A375 (cell line): ENCODE measurements around the gene TNS2. TPM values are rescaled to one million over a fixed set of nuclear protein-coding genes. Genes with fewer than 3 reads are reported as not detected.

Experiments
- small RNA-seq: library from RNA; depleted of rRNA; stranded (forward); fragments of <200 nt; gene quantifications from one replicate; pipeline ENCODE3, GENCODE V24; 2014
- total RNA-seq: library from RNA; depleted of rRNA; stranded (reverse); fragments of >200 nt; shearing (Covaris generic); gene quantifications from 2 replicates; pipeline ENCODE4 v1.2.3, GENCODE V29; 2014; rRNA removed

The TNS2 gene, protein sequence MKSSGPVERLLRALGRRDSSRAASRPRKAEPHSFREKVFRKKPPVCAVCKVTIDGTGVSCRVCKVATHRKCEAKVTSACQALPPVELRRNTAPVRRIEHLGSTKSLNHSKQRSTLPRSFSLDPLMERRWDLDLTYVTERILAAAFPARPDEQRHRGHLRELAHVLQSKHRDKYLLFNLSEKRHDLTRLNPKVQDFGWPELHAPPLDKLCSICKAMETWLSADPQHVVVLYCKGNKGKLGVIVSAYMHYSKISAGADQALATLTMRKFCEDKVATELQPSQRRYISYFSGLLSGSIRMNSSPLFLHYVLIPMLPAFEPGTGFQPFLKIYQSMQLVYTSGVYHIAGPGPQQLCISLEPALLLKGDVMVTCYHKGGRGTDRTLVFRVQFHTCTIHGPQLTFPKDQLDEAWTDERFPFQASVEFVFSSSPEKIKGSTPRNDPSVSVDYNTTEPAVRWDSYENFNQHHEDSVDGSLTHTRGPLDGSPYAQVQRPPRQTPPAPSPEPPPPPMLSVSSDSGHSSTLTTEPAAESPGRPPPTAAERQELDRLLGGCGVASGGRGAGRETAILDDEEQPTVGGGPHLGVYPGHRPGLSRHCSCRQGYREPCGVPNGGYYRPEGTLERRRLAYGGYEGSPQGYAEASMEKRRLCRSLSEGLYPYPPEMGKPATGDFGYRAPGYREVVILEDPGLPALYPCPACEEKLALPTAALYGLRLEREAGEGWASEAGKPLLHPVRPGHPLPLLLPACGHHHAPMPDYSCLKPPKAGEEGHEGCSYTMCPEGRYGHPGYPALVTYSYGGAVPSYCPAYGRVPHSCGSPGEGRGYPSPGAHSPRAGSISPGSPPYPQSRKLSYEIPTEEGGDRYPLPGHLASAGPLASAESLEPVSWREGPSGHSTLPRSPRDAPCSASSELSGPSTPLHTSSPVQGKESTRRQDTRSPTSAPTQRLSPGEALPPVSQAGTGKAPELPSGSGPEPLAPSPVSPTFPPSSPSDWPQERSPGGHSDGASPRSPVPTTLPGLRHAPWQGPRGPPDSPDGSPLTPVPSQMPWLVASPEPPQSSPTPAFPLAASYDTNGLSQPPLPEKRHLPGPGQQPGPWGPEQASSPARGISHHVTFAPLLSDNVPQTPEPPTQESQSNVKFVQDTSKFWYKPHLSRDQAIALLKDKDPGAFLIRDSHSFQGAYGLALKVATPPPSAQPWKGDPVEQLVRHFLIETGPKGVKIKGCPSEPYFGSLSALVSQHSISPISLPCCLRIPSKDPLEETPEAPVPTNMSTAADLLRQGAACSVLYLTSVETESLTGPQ (N-terminal part only)
- 31.3 and 35.0 TPM in 2 replicates for total RNA-seq

GRCh38 chr12:53049571-53050318 is at the start of gene TNS2:
Gene TNS2 (plus strand): TSS chr12:53050065. CDS start chr12:53050186, 121 bp downstream.

GRCh38 chr12:53005986-53006809 is 43.7 kb upstream of the TNS2 start, which contains the start of gene EIF4B:
Gene EIF4B (plus strand): TSS chr12:53006456. CDS start chr12:53006484, 28 bp downstream.

GRCh38 chr12:53079226-53080117 is 29.6 kb downstream of the TNS2 start, which contains the start of gene SPRYD3:
Gene SPRYD3 (minus strand): TSS chr12:53079390. CDS start chr12:53079333, 57 bp downstream.

DNA sequence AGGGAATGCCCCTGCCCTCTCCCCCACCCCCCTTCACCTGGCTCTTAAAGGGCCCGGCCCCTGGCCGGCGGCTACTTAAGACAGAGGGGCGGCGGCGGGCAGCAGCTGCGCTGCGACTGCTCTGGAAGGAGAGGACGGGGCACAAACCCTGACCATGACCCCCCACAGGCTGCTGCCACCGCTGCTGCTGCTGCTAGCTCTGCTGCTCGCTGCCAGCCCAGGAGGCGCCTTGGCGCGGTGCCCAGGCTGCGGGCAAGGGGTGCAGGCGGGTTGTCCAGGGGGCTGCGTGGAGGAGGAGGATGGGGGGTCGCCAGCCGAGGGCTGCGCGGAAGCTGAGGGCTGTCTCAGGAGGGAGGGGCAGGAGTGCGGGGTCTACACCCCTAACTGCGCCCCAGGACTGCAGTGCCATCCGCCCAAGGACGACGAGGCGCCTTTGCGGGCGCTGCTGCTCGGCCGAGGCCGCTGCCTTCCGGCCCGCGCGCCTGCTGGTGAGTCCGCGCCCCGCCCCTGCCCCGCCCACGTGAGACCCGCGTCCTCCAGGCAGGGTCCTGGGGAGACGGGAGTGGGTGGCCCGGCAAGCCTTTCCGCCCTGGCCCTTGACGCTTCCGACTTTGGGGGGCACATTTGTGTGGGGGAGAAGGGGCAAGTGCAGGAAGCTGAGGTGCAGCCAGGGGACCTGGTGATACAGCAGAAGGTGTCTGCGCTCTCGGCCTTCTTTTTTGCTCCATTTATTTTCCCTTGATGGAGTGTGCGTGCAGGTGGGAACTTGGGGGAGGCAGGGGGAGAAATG is 47.9 kb downstream of the TNS2 start, which contains the start of gene IGFBP6:
TSS of gene IGFBP6 (plus strand) at position 104 of the 790 bp plus-strand sequence. CDS start at position 155, 51 bp downstream.

DNA sequence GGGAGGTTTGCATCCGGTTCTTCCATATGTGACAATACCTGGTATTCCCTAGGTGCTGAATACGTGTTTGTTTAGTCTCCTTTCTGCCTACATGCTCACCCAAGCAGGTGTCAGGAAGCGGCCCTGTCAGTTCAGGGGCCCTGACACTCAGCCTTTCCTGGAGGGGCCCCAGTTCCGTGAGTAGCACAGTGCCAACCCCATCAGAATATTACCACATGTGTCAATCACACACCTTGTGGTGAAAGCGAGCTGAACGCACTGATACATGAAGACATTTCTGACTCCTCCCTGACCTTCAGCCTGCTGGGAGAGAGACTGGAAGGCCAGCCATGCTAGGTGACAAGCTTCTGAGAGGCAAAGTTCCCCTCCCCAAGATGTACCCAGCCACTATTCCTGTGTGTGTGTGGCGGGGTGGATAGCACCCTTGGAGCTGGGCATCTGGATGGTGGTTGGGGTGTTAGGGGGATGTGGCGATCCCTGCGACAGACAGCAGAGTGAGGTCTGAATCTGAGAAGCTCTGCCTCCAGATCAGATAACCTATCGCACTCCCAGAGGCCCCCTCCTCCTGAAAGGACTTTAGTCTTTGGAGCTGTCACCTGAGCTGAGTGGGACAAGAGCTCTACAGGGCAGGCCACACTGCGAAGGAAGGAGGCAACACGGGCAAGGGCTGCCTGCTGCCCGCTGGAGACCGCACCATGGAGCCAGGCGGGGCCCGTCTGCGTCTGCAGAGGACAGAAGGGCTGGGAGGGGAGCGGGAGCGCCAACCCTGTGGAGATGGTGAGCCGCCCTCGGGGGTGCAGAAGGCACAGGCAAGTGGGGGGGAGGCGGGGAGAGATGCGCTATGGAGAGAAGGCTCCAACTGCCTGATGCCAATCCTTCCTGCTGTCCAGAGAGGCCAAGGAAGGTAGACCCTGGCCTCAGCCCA is 53.3 kb downstream of the TNS2 start, which contains the start of gene SOAT2:
TSS of gene SOAT2 (plus strand) at position 604 of the 925 bp plus-strand sequence. CDS start at position 696, 92 bp downstream.

Small RNA genes lying within 50 kb of the gene (small RNA-seq; reads per million reads assigned to genes)
- not detected for gene MIR6757

Other genes with a start within 250 kb of the TNS2 start
- gene KRT4, start 235.9 kb upstream of the TNS2 start, total RNA-seq = not detected in 2 replicates
- 0.34 and 0.41 TPM in 2 replicates for gene KRT79, start 215.8 kb upstream of the TNS2 start, total RNA-seq
- not detected in 2 replicates for gene KRT78, start 201.1 kb upstream of the TNS2 start, total RNA-seq
- gene KRT8, start 145.0 kb upstream of the TNS2 start, total RNA-seq = 32.2 and 33.6 TPM in 2 replicates
- 625 and 633 TPM in 2 replicates for gene KRT18, start 100.9 kb upstream of the TNS2 start, total RNA-seq
- 878 and 984 TPM in 2 replicates for gene EIF4B, start 43.6 kb upstream of the TNS2 start, total RNA-seq
- gene SPRYD3, start 29.3 kb downstream of the TNS2 start, total RNA-seq = 16.9 and 17.5 TPM in 2 replicates
- gene IGFBP6, start 47.6 kb downstream of the TNS2 start, total RNA-seq = 321 and 347 TPM in 2 replicates
- 0.13 TPM in 1 of 2 replicates, not detected in the other for gene SOAT2, start 53.4 kb downstream of the TNS2 start, total RNA-seq
- 23.5 and 26.3 TPM in 2 replicates for gene ZNF740, start 130.7 kb downstream of the TNS2 start, total RNA-seq
- 18.5 and 19.8 TPM in 2 replicates for gene CSAD, start 130.9 kb downstream of the TNS2 start, total RNA-seq
- 2.2 and 5.1 TPM in 2 replicates for gene ITGB7, start 157.2 kb downstream of the TNS2 start, total RNA-seq
- 31.3 and 36.8 TPM in 2 replicates for gene RARG, start 182.1 kb downstream of the TNS2 start, total RNA-seq
- 26.7 and 33.5 TPM in 2 replicates for gene ESPL1, start 218.2 kb downstream of the TNS2 start, total RNA-seq
- 589 and 598 TPM in 2 replicates for gene PFDN5, start 245.5 kb downstream of the TNS2 start, total RNA-seq
- 120 and 144 TPM in 2 replicates for gene MYG1, start 249.6 kb downstream of the TNS2 start, total RNA-seq